Activated T-cell treated with anti-CD3 and anti-CD28 coated beads, Interleukin-2, amount 50 U/mL, for 24 hours (primary cell): ENCODE results near the gene MAST3.
"Not testable (repeated sequence)": the region's sequence is repeated elsewhere in the genome, so short reads cannot be mapped to it uniquely, and the experiment has no call there.

Source experiments
- DNase-seq: peaks from one replicate; pipeline ENCODE4 v3.0.0-alpha.2; 2020
- H3K27ac Mint-ChIP-seq: 2 replicates; pipeline ENCODE4 v1.8.0; 2020; ENCODE audit warnings: mild to moderate bottlenecking, mixed read lengths
- H3K27me3 Mint-ChIP-seq: 2 replicates; pipeline ENCODE4 v1.8.0; 2020; ENCODE audit warnings: mixed read lengths
- H3K36me3 Mint-ChIP-seq: 2 replicates; pipeline ENCODE4 v1.8.0; 2020; ENCODE audit warnings: low read depth, mixed read lengths
- H3K4me1 Mint-ChIP-seq: 2 replicates; pipeline ENCODE4 v1.8.0; 2020; ENCODE audit warnings: low read depth, mixed read lengths
- H3K4me3 Mint-ChIP-seq: 2 replicates; pipeline ENCODE4 v1.8.0; 2020; ENCODE audit warnings: mild to moderate bottlenecking, moderate library complexity, mixed read lengths
- H3K9me3 Mint-ChIP-seq: 2 replicates; pipeline ENCODE4 v1.8.0; 2020; ENCODE audit warnings: mixed read lengths

MAST3 gene

DNA sequence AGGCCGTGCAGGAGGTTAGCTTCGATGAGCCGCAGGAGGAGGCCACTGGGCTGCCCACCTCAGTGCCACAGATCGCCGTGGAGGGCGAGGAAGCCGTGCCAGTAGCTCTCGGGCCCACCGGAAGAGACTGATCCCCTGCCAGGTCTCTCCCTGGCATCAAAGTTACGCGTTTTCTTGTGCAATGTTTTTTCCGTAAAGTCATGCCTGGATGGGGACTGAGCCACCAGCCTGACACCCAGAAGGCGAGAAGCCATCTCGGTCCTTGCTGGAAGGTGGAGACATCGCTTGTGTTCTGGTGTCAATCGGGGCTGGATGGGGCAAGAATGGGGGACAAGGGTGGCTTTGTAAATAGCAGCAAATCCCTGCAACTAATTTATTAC lies 52.0 kb downstream of the MAST3 start:
- Mint-ChIP-seq H3K9me3 (no peaks in the 10 kb centered on the region), H3K4me1 (peaks cover 23% of the 10 kb centered on the region), H3K27ac (no peak overlapping the region), H3K27me3 (no peaks in the 10 kb centered on the region), H3K36me3 (peaks cover 56% of the 10 kb centered on the region), H3K4me3 (no peak overlapping the region)
- no peak for DNase-seq

DNA sequence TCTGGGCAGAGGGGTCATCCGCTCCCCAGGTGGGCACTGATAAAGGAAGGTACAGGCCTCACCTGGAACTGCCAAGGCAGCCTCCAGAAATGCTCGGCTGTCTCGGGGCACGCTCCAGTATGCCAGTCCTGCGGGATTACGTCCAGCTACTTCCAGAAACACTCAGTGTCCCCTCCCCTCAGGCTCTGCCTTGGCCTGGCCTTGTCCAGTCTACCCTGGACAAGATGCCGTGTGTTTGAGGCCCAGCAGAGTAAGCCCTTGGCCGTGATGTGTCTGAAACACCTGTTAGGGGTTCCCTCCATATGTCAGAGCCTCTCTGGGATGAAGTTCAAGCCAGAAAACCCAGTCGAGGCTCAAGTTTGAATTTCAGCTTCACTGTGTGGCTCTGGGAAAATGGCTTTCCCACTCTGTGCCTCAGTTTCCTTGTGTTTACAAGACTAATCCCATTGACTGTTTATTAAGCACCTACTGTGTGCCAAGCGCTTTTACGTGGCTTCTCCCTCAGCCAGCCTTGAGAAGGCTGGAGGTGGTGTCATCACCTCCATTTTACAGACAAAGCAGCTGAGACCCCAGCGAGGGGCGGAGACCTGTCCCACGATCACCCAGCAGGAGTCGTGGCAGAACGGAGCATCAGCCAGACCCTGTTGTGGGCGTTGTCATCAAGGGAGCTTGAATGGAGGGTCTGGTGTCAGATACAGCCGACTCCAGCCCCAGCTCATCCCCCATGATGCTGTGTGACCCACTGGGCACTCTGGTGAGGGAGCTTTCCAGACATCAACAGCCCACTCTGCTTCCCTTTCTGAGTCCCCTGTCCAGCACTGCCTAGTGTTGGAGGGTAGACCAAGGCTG lies 53.4 kb downstream of the MAST3 start:
- peak overlapping the region; percentile 84 for H3K4me3 Mint-ChIP-seq
- no peaks in the 10 kb centered on the region for H3K27me3 Mint-ChIP-seq
- peaks cover 24% of the 10 kb centered on the region for H3K4me1 Mint-ChIP-seq
- no peak for DNase-seq
- H3K9me3 Mint-ChIP-seq: no peaks in the 10 kb centered on the region
- H3K27ac Mint-ChIP-seq: peak overlapping the region; percentile 99
- peaks cover 46% of the 10 kb centered on the region for H3K36me3 Mint-ChIP-seq

DNA sequence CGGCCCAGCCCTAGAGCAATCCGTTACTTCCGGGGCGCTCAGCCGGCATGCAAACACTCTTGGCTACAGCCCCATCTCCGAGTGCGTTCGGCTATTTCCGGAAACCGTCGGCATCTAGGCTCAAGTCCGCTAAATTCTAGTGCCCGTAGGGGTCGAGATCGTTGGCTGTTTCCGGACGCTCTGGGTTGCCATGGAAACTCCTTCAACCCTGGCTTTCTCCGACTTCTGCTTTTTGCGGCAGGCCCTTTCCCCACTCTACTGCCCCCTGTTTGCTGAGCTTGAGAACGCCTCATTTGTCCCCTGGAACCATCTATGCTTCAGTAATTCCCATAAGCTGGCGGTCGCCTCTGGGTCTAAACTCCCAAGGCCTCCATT lies 54.9 kb downstream of the MAST3 start:
- no peaks in the 10 kb centered on the region for H3K27me3 Mint-ChIP-seq
- H3K4me3 Mint-ChIP-seq: peak overlapping the region; percentile 84
- peaks cover 28% of the 10 kb centered on the region for H3K4me1 Mint-ChIP-seq
- H3K9me3 Mint-ChIP-seq: no peaks in the 10 kb centered on the region
- peak; percentile 98 for DNase-seq
- H3K36me3 Mint-ChIP-seq: peaks cover 43% of the 10 kb centered on the region
- peak overlapping the region; percentile 99 for H3K27ac Mint-ChIP-seq

DNA sequence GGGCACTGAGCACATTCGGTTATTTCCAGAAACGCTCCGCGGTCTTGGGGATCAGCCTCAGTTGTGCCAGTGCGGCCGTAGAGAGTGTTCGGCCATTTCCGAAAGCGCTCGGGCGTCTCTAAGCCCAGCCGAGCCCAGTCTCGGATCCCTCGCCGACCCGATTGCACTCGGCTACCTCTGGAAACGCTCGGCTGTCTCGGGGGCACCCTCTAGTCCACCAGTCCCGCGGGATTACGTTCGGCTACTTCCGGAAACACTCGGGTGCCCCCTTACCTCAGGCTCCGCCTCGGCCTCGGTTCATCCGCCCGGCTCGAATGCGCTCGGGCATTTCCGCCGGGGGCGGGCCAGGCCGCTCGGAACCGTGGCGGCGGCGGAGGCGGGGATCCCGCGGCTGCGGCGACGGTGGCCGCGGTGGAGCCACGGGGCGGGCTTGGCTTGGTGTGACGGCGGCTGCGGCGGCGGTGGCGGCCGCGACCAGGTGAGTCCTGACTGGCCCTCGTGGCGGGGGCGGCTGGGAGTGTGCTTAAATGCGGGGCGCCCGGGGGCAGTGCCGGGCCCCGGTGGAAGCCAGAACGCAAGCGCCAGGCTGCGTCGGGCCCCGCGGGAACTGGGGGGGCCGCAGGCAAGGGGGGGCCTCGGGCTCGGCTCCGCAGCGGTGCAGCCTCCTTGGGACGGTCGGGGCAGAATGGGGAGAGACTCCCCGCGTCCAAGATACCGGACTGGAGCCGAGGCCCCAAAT lies 55.4 kb downstream of the MAST3 start, which contains the start of gene PIK3R2:
Gene PIK3R2, plus strand, starts transcription at position 347 of the 739 bp plus-strand sequence. CDS start 2,717 bp downstream, outside the sequence.
- H3K36me3 Mint-ChIP-seq: peaks cover 39% of the 10 kb centered on the region
- H3K4me1 Mint-ChIP-seq: peaks cover 28% of the 10 kb centered on the region
- H3K27me3 Mint-ChIP-seq: no peaks in the 10 kb centered on the region
- DNase-seq: peak; percentile 100
- peak within 1 kb of the TSS; percentile 99 for H3K27ac Mint-ChIP-seq
- H3K4me3 Mint-ChIP-seq: peak within 1 kb of the TSS; percentile 84
- H3K9me3 Mint-ChIP-seq: no peaks in the 10 kb centered on the region

DNA sequence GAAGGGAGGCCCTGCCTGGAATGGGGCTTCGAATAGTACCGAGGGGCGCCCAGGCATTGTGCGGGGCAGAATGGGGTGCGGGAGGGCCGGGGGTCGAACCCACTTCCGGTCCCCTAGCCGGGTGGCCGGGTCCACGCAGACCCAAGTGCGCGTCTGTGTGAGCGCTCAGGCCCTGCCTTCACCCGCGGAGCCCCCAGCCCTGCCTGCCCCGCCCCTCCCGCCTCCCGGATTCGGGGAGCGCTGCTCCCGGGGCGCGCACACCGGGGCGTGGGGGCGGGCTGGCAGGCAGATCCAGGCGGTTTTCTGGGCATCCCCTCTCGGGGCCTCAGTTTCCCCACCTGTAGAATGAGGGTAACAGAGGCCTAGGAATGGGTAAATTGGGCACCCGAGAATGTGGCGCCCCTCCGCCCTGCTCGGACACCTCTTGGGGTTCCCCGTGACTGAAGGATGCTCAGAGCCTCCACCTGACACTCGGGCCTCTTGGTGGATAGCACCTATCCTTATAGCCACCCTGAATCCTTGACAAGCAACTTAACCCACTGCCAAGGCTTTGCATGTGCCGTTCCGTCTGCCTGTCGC lies 56.1 kb downstream of the MAST3 start:
- H3K4me3 Mint-ChIP-seq: peak overlapping the region; percentile 84
- H3K4me1 Mint-ChIP-seq: peaks cover 28% of the 10 kb centered on the region
- peaks cover 33% of the 10 kb centered on the region for H3K36me3 Mint-ChIP-seq
- H3K9me3 Mint-ChIP-seq: no peaks in the 10 kb centered on the region
- H3K27ac Mint-ChIP-seq: peak overlapping the region; percentile 78
- H3K27me3 Mint-ChIP-seq: no peaks in the 10 kb centered on the region
- DNase-seq: no peak

DNA sequence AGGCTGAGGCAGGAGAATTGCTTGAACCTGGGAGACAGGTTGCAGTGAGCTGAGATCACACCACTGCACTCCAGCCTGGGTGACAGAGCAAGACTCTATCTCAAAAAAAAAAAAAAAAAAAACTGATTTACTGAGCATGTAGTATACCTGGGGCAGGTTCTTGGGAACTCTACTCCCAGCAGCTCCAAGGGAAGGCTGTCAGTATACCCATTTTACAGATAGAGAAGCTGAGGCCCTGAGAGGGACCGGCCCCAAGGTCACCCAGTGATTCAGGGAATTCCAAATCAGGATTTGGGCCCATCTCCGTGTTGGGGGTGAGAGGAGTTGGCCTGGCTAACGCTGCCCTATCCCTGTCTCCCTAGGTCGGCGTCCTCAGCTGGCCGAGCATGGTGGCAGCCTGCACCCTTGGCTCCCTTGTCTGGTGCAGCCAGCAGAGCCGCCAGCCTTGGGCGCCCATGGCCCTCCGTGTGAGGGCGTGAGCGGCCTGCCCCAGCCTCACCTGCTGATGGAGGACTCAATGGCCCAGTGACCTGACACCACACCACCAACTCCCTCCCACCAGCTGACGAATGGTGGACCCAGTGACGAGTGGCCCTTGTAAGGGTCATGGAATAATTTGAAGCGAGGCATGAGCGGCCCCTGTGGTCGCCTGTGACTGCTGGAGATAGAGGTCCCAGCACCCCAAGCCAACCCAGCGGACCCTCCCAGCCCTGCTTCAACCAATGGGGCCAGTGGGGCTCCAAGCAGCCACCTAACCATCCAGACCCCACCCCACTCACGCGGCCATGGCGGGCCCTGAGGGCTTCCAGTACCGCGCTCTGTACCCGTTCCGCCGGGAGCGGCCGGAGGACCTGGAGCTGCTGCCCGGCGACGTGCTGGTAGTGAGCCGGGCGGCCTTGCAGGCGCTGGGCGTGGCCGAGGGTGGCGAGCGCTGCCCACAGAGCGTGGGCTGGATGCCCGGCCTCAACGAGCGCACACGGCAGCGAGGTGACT lies 57.8 kb downstream of the MAST3 start:
- H3K4me3 Mint-ChIP-seq: no peak overlapping the region
- peaks cover 28% of the 10 kb centered on the region for H3K36me3 Mint-ChIP-seq
- DNase-seq: no peak
- no peaks in the 10 kb centered on the region for H3K9me3 Mint-ChIP-seq
- no peaks in the 10 kb centered on the region for H3K27me3 Mint-ChIP-seq
- H3K4me1 Mint-ChIP-seq: peaks cover 32% of the 10 kb centered on the region
- H3K27ac Mint-ChIP-seq: peak overlapping the region; percentile 69

DNA sequence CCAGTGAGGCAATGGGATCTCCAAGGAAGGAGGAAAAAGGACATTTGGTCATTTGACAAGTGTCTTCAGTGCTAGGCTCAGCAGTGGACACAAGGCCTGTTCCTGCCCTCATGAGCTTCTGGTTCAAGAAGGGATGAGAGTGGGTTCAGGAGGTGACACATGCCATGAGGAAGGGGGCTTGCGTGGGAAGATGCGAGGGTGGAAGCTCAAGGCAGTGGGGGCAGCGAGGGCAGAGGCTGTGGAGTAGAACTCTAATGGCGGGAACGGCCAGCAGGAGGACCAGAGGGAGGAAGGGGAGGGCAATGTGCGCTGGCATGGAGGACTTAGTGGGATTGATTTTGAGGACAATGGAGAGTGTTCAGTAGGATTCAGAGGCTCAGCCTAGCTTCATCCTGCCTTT lies 58.7 kb downstream of the MAST3 start:
- no peaks in the 10 kb centered on the region for H3K9me3 Mint-ChIP-seq
- H3K4me1 Mint-ChIP-seq: peaks cover 33% of the 10 kb centered on the region
- DNase-seq: no peak
- H3K4me3 Mint-ChIP-seq: no peak overlapping the region
- peaks cover 26% of the 10 kb centered on the region for H3K36me3 Mint-ChIP-seq
- H3K27ac Mint-ChIP-seq: peak overlapping the region; percentile 8
- no peaks in the 10 kb centered on the region for H3K27me3 Mint-ChIP-seq

DNA sequence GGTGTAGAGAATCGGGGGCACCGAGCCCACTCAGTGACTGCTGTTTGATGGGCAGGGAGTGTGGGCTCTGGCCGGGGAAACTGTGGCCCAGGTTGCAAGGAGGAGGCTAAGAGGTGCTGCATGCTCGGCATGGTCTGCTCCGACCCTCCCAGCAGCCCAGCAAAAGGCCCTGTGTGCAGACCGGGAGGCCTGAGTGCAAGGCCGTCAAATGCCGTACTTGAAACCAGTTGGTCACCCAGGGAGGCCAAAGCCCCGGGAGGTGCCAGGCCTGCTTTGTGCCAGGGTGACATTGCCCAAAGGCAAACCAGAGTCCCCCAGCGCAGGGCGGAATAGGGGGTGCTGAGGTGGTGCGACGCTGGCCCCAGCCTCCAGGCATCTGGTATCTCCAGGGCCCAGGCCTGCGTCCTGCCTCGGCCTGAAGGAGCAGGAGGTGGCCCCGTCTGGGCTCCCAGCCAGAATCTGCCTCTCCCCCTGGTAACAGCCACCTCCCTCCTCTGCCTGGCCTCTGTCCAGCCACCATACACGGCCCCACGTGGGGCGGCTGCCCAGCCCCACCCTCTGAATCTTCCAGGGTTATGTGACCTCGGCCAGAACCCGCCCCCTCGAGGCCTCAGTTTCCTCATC lies 59.4 kb downstream of the MAST3 start:
- H3K27ac Mint-ChIP-seq: no peak overlapping the region
- H3K4me3 Mint-ChIP-seq: no peak overlapping the region
- no peaks in the 10 kb centered on the region for H3K9me3 Mint-ChIP-seq
- DNase-seq: no peak
- H3K4me1 Mint-ChIP-seq: peaks cover 31% of the 10 kb centered on the region
- H3K27me3 Mint-ChIP-seq: no peaks in the 10 kb centered on the region
- H3K36me3 Mint-ChIP-seq: peaks cover 32% of the 10 kb centered on the region

DNA sequence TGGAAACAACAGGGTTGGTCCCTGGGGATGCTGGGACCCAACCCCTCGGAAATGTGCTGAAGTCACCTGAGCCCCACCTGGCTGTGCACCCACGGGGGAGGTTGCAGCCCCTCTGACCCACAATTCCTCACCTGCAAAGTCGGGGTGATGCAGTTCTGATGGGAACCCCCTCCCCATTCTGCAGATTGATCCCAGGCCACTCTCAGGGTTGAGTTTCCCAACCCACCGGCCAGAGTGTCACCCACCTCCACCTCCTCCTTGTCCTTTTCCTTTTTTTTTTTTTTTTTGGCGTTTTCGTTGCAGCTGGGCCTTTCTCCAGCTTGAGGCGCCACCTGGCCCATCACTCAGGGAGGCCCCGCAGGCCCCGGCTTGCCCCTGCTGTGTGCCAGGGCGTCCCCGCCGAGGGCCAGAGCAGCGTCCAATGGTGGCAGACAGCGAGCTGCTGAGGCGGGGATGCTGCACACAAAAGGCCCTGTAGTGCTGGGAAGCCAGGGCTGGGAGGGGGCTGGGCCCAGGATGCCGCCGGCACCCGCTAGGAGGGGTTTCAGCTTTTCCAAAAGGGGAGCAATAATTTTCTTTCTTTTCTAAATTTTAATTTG lies 60.0 kb downstream of the MAST3 start:
- Mint-ChIP-seq H3K27me3 (no peaks in the 10 kb centered on the region), H3K9me3 (no peaks in the 10 kb centered on the region), H3K36me3 (peaks cover 38% of the 10 kb centered on the region), H3K4me3 (no peak overlapping the region), H3K27ac (no peak overlapping the region), H3K4me1 (peaks cover 27% of the 10 kb centered on the region)
- no peak for DNase-seq

DNA sequence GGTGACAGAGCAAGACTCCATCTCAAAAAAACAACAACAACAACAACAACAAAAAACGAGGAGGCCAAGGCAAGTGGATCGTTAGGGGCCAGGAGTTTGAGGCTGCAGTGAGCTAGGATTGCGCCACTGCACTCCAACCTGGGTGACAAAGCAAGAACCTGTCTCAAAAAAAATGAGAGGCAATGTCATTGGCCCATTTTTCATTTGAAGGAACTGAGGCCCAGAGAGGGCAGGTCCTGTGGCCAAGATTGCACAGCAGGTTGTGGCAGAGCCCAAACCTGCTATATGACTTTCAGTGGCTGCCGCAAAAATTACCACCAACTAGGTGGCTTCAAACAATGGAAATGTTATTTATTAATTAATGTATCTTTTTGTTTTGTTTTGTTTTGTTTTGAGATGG lies 60.9 kb downstream of the MAST3 start:
- Mint-ChIP-seq H3K9me3 (no peaks in the 10 kb centered on the region), H3K36me3 (peaks cover 46% of the 10 kb centered on the region), H3K4me3 (no peak overlapping the region), H3K4me1 (peaks cover 26% of the 10 kb centered on the region), H3K27me3 (no peaks in the 10 kb centered on the region), H3K27ac (no peak overlapping the region)
- no peak for DNase-seq

DNA sequence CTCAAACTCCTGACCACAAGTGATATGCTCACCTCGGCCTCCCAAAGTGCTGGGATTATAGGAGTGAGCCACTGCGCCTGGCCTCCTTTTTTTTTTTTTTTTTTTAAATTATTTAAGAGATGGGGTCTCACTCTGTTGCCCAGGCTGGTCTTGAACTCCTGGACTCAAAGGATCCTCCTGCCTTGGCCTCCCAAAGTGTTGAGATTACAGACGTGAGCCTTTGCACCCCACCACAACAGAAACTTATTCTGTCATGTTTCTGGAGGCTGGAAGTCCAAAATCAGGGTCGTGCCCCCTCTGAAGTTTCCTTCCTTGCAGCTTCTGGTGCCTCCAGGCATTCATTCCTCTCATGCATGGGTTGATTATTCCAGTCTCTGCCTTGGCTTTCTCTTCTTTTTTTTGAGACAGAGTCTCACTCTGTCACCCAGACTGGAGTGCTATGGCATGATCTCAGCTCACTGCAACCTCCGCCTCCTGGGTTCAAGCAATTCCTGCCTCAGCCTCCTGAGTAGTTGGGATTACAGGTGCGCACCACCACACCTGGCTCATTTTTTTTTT lies 61.6 kb downstream of the MAST3 start:
- H3K27me3 Mint-ChIP-seq, H3K4me3 Mint-ChIP-seq, H3K27ac Mint-ChIP-seq, H3K9me3 Mint-ChIP-seq, DNase-seq: not testable (repeated sequence)
- Mint-ChIP-seq H3K36me3 (peaks cover 44% of the 10 kb centered on the region), H3K4me1 (peaks cover 22% of the 10 kb centered on the region)

DNA sequence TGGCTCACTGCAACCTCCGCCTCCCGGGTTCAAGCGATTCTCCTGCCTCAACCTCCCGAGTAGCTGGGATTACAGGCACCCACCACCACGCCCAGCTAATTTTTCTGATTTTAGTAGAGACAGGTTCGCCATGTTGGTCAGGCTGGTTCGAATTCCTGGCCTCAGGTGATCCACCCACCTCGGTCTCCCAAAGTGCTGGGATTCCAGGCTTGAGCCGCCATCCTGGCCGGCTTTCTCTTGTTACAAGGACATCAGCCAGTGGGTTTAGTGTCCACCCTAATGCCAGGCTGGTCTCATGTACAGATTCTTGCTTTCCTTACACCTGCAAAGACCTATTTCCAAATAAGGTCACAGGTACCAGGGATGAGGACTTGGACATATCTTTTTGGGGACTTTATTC lies 62.2 kb downstream of the MAST3 start:
- Mint-ChIP-seq H3K9me3 (no peaks in the 10 kb centered on the region), H3K36me3 (peaks cover 44% of the 10 kb centered on the region), H3K4me3 (peak overlapping the region; percentile 69), H3K4me1 (peaks cover 16% of the 10 kb centered on the region), H3K27ac (no peak overlapping the region), H3K27me3 (no peaks in the 10 kb centered on the region)
- DNase-seq: no peak

DNA sequence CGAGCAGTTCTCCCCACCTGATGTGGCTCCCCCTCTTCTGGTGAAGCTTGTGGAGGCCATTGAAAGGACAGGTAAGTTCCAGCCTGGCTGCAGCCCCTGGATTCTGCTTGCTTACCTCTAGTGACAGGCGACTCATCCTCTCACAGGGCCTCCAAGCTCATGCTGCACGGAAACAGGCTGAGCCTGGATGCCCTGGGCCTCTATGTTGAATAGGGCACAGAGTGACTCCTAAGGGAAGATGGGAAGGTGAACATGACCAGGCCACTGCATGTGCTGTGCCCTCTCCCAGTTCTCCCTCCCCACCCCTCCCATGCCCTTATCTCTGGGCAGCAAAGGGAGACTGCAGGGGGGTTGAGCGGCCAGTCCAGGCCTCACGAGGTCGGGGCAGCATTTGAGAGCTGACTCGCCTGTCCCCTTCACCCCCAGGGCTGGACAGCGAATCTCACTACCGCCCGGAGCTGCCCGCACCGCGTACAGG lies 63.0 kb downstream of the MAST3 start:
- DNase-seq: no peak
- peaks cover 44% of the 10 kb centered on the region for H3K36me3 Mint-ChIP-seq
- H3K4me1 Mint-ChIP-seq: peaks cover 16% of the 10 kb centered on the region
- peak overlapping the region; percentile 65 for H3K27ac Mint-ChIP-seq
- H3K27me3 Mint-ChIP-seq: no peaks in the 10 kb centered on the region
- no peaks in the 10 kb centered on the region for H3K9me3 Mint-ChIP-seq
- H3K4me3 Mint-ChIP-seq: peak overlapping the region; percentile 69
